Glutamatergic neuron (in vitro differentiated cells): ENCODE measurements around the gene CTNNA2. TPM values are rescaled to one million over a fixed set of nuclear protein-coding genes. Genes with fewer than 3 reads are reported as not detected.

Source experiments
- DNase-seq: peaks from one replicate; pipeline ENCODE4 v3.0.0; 2022
- H3K27ac Mint-ChIP-seq: one replicate; pipeline ENCODE4 v1.8.0; 2020; ENCODE audit warnings: mild to moderate bottlenecking, mixed read lengths, inconsistent platforms; ENCODE audit not compliant: unreplicated experiment
- H3K27me3 Mint-ChIP-seq: one replicate; pipeline ENCODE4 v1.8.0; 2020; ENCODE audit warnings: mild to moderate bottlenecking, moderate library complexity, mixed read lengths, inconsistent platforms; ENCODE audit not compliant: unreplicated experiment
- H3K36me3 Mint-ChIP-seq: one replicate; pipeline ENCODE4 v1.8.0; 2020; ENCODE audit warnings: mild to moderate bottlenecking, mixed read lengths, inconsistent platforms; ENCODE audit not compliant: unreplicated experiment
- H3K4me1 Mint-ChIP-seq: one replicate; pipeline ENCODE4 v1.8.0; 2020; ENCODE audit warnings: mild to moderate bottlenecking, low read depth, mixed read lengths, inconsistent platforms; ENCODE audit not compliant: unreplicated experiment
- H3K4me3 Mint-ChIP-seq: one replicate; pipeline ENCODE4 v1.8.0; 2020; ENCODE audit warnings: mild to moderate bottlenecking, mixed read lengths, inconsistent platforms; ENCODE audit not compliant: unreplicated experiment
- H3K9me3 Mint-ChIP-seq: one replicate; pipeline ENCODE4 v1.8.0; 2020; ENCODE audit warnings: mild to moderate bottlenecking, moderate library complexity, mixed read lengths, inconsistent platforms; ENCODE audit not compliant: unreplicated experiment
- CTCF ChIP-seq: fragments of 200-600 bp; sonication (generic); IDR thresholded peaks from one replicate; pipeline ENCODE4 v1.5.0; 2021; ENCODE audit not compliant: partially characterized antibody, unreplicated experiment
- total RNA-seq: library from RNA; stranded (reverse); fragmentation: NEBNext Ultra II Directional; extraction: Animal tissue kit (Norgen Biotek cat#: 25700); gene quantifications from one replicate; pipeline ENCODE4 v1.2.1, GENCODE V29; 2021; ENCODE audit not compliant: unreplicated experiment

CTNNA2 gene
- total RNA-seq, 1 donor from 2014 or later: 76.2 TPM

- Mint-ChIP-seq H3K4me1 (no peaks in the 10 kb centered on the region), H3K9me3 (peaks cover 7% of the 10 kb centered on the region), H3K27ac (no peak overlapping the region), H3K4me3 (no peak overlapping the region), H3K36me3 (no peaks in the 10 kb centered on the region), H3K27me3 (peaks cover 5% of the 10 kb centered on the region)
- no peak for TF ChIP-seq CTCF
- DNase-seq: no peak
These were observed 709.8 kb downstream of the CTNNA2 start for GRCh38 chr2:80222644-80223043.

- H3K27ac Mint-ChIP-seq: no peak overlapping the region
- peaks cover 8% of the 10 kb centered on the region for H3K9me3 Mint-ChIP-seq
- peaks cover 6% of the 10 kb centered on the region for H3K36me3 Mint-ChIP-seq
- no peak for TF ChIP-seq CTCF
- no peak for DNase-seq
- H3K4me1 Mint-ChIP-seq: no peaks in the 10 kb centered on the region
- peaks cover 2% of the 10 kb centered on the region for H3K27me3 Mint-ChIP-seq
- no peak overlapping the region for H3K4me3 Mint-ChIP-seq
These were observed 718.6 kb downstream of the CTNNA2 start for GRCh38 chr2:80231421-80231820.

GRCh38 chr2:80233333-80233732, 720.5 kb downstream of the CTNNA2 start:
- no peaks in the 10 kb centered on the region for H3K4me1 Mint-ChIP-seq
- TF ChIP-seq CTCF: no peak
- no peak overlapping the region for H3K27ac Mint-ChIP-seq
- H3K36me3 Mint-ChIP-seq: peaks cover 7% of the 10 kb centered on the region
- no peak for DNase-seq
- peaks cover 6% of the 10 kb centered on the region for H3K9me3 Mint-ChIP-seq
- peaks cover 1% of the 10 kb centered on the region for H3K27me3 Mint-ChIP-seq
- no peak overlapping the region for H3K4me3 Mint-ChIP-seq

GRCh38 chr2:80238692-80239469, 726.0 kb downstream of the CTNNA2 start:
- H3K4me3 Mint-ChIP-seq: no peak overlapping the region
- peaks cover 7% of the 10 kb centered on the region for H3K36me3 Mint-ChIP-seq
- H3K27me3 Mint-ChIP-seq: peaks cover 3% of the 10 kb centered on the region
- peaks cover 6% of the 10 kb centered on the region for H3K9me3 Mint-ChIP-seq
- no peak overlapping the region for H3K27ac Mint-ChIP-seq
- no peaks in the 10 kb centered on the region for H3K4me1 Mint-ChIP-seq
- peak; percentile 96 for TF ChIP-seq CTCF
- peak; percentile 71 for DNase-seq

GRCh38 chr2:80242355-80242910, 729.6 kb downstream of the CTNNA2 start:
- H3K9me3 Mint-ChIP-seq: no peaks in the 10 kb centered on the region

More at GRCh38 chr2:80242355-80242910, 729.6 kb downstream of the CTNNA2 start:
- TF ChIP-seq CTCF: no peak
- no peaks in the 10 kb centered on the region for H3K4me1 Mint-ChIP-seq
- H3K4me3 Mint-ChIP-seq: no peak overlapping the region
- peaks cover 2% of the 10 kb centered on the region for H3K27me3 Mint-ChIP-seq
- DNase-seq: no peak
- no peaks in the 10 kb centered on the region for H3K36me3 Mint-ChIP-seq
- no peak overlapping the region for H3K27ac Mint-ChIP-seq
